Skin epidermis (tissue), 12 donors: ENCODE data around the gene SPDYA.

Experiments used
- H3K27ac ChIP-seq, 21 experiments: fragments of 200-600 bp; sonication (generic) in 11 of 21; one replicate each; pipeline ENCODE4 v1.5.0; 2020; ENCODE audit warnings: mild to moderate bottlenecking in 3 of 21, inconsistent platforms in 2 of 21, moderate library complexity in 2 of 21
- H3K4me3 ChIP-seq, 7 experiments: fragments of 200-600 bp; sonication (generic) in 2 of 7; one replicate each; pipeline ENCODE4 v1.5.0; 2020; ENCODE audit warnings: inconsistent platforms in 2 of 7, mild to moderate bottlenecking in 2 of 7, moderate library complexity in 1 of 7

Gene SPDYA

GRCh38 chr2:28822036-28822435 is 11.4 kb downstream of the SPDYA start:
- Histone ChIP-seq H3K27ac (no peak overlapping the region), H3K4me3 (no peak overlapping the region)

- Histone ChIP-seq H3K27ac (no peak overlapping the region), H3K4me3 (no peak overlapping the region)
Measured at GRCh38 chr2:28824207-28824606, 13.6 kb downstream of the SPDYA start.

GRCh38 chr2:28824870-28825269 is 14.2 kb downstream of the SPDYA start:
- H3K27ac ChIP-seq, result no peak overlapping the region
- H3K4me3 ChIP-seq, result no peak overlapping the region

GRCh38 chr2:28828382-28828781 is 17.7 kb downstream of the SPDYA start:
- Histone ChIP-seq H3K27ac (no peak overlapping the region), H3K4me3 (no peak overlapping the region)

GRCh38 chr2:28833740-28834470 is 23.3 kb downstream of the SPDYA start:
- Histone ChIP-seq H3K4me3 (no peak overlapping the region), H3K27ac (no peak overlapping the region)

GRCh38 chr2:28835781-28836180 is 25.1 kb downstream of the SPDYA start:
- no peak overlapping the region for H3K27ac ChIP-seq
- no peak overlapping the region for H3K4me3 ChIP-seq

- Histone ChIP-seq H3K4me3 (no peak overlapping the region), H3K27ac (no peak overlapping the region)
Measured at GRCh38 chr2:28838971-28839370, 28.3 kb downstream of the SPDYA start.

GRCh38 chr2:28842042-28842441 is 31.4 kb downstream of the SPDYA start:
- Histone ChIP-seq H3K27ac (no peak overlapping the region), H3K4me3 (no peak overlapping the region)

GRCh38 chr2:28855193-28855592 is 44.6 kb downstream of the SPDYA start:
- H3K4me3 ChIP-seq, result no peak overlapping the region
- H3K27ac ChIP-seq, result no peak overlapping the region

GRCh38 chr2:28855977-28856376 is 45.3 kb downstream of the SPDYA start:
- H3K4me3 ChIP-seq, result no peak overlapping the region

GRCh38 chr2:28868611-28869010 is 58.0 kb downstream of the SPDYA start:
- Histone ChIP-seq H3K4me3 (peak overlapping the region in 4 of 7 experiments; percentile 15 to 98 (median 82)), H3K27ac (peak overlapping the region in 1 of 21 experiments; percentile 91)

More at GRCh38 chr2:28855977-28856376, 45.3 kb downstream of the SPDYA start:
- H3K27ac ChIP-seq, result no peak overlapping the region

- H3K27ac ChIP-seq, result peak overlapping the region in 20 of 21 experiments; percentile 66 to 91 (median 81)
- H3K4me3 ChIP-seq, result peak overlapping the region; percentile 72 to 98 (median 93)
Measured at GRCh38 chr2:28869494-28870145, 59.0 kb downstream of the SPDYA start.

- peak within 1 kb of the TSS in 20 of 21 experiments; percentile 66 to 91 (median 81) for H3K27ac ChIP-seq
- H3K4me3 ChIP-seq, result peak within 1 kb of the TSS; percentile 72 to 98 (median 93)
Measured at GRCh38 chr2:28870146-28870891, 59.7 kb downstream of the SPDYA start, which contains the start of gene TRMT61B. Gene TRMT61B (minus strand): TSS chr2:28870309. CDS start chr2:28870277, 32 bp downstream.

GRCh38 chr2:28871620-28872019 is 61.0 kb downstream of the SPDYA start:
- Histone ChIP-seq H3K4me3 (no peak overlapping the region), H3K27ac (no peak overlapping the region)

- no peak overlapping the region for H3K27ac ChIP-seq
- no peak overlapping the region for H3K4me3 ChIP-seq
Measured at GRCh38 chr2:28880193-28880592, 69.6 kb downstream of the SPDYA start.

- Histone ChIP-seq H3K4me3 (no peak overlapping the region), H3K27ac (no peak overlapping the region)
Measured at GRCh38 chr2:28893488-28893887, 82.9 kb downstream of the SPDYA start.

- Histone ChIP-seq H3K27ac (peak within 1 kb of the TSS; percentile 80 to 96 (median 90)), H3K4me3 (peak within 1 kb of the TSS; percentile 82 to 100 (median 100))
Measured at GRCh38 chr2:28894470-28895188, 84.0 kb downstream of the SPDYA start, which contains the start of gene WDR43. Gene WDR43 (plus strand): TSS chr2:28894667. CDS start chr2:28894699, 32 bp downstream.

- Histone ChIP-seq H3K4me3 (peak overlapping the region; percentile 82 to 100 (median 100)), H3K27ac (peak overlapping the region; percentile 80 to 96 (median 90))
Measured at GRCh38 chr2:28895189-28895893, 84.7 kb downstream of the SPDYA start.

GRCh38 chr2:28896906-28897305 is 86.3 kb downstream of the SPDYA start:
- no peak overlapping the region for H3K27ac ChIP-seq
- no peak overlapping the region for H3K4me3 ChIP-seq
